Naive thymus-derived CD8-positive, alpha-beta T cell (primary cell): ENCODE data around the gene KLK2. TPM values are rescaled to one million over a fixed set of nuclear protein-coding genes. Genes with fewer than 3 reads are reported as not detected.
A peak's percentile ranks its signal among the peaks of the same experiment; 100 is the strongest.

Experiments used
- ATAC-seq, 2 donors: fragments of 150-1000 bp; cut with Tn5 transposase in 1 of 2; sonication (Bioruptor Pico), chemical (Tn5 transposase) in 1 of 2; 1 replicate in 1 of 2; 2 replicates in 1 of 2; pipeline ENCODE4 v1.10.0; 2021; ENCODE audit warnings: mild to moderate bottlenecking in 2 of 2, moderate library complexity in 2 of 2
- POLR2A ChIA-PET: fragments of 350-600 bp; sonication (Branson Sonifier 250); formaldehyde crosslinking; loops from one replicate; lab custom pipeline; 2021; ENCODE audit warnings: antibody characterized with exemption; lab: Charles Lee
- DNase-seq, 10 donors: peaks; one replicate each; pipeline versions ENCODE4 v3.0.0 to v3.0.0-alpha.2; 2020 to 2022
- H3K27ac Mint-ChIP-seq, 10 donors: one replicate each; pipeline ENCODE4 v1.8.0; 2020 to 2022; ENCODE audit warnings: mild to moderate bottlenecking in 10 of 10, mixed read lengths in 10 of 10, moderate library complexity in 4 of 10, inconsistent platforms in 1 of 10
- H3K27me3 Mint-ChIP-seq, 5 donors: one replicate each; pipeline ENCODE4 v1.8.0; 2021 to 2022; ENCODE audit warnings: mixed read lengths in 5 of 5
- H3K36me3 Mint-ChIP-seq, 3 donors: one replicate each; pipeline ENCODE4 v1.8.0; 2020 to 2022; ENCODE audit warnings: mixed read lengths in 3 of 3, mild to moderate bottlenecking in 2 of 3, inconsistent platforms in 1 of 3
- H3K4me1 Mint-ChIP-seq, 4 donors: one replicate each; pipeline ENCODE4 v1.8.0; 2021 to 2022; ENCODE audit warnings: mixed read lengths in 4 of 4
- H3K4me3 Mint-ChIP-seq, 10 donors: one replicate each; pipeline ENCODE4 v1.8.0; 2020 to 2022; ENCODE audit warnings: mild to moderate bottlenecking in 10 of 10, mixed read lengths in 10 of 10, moderate library complexity in 6 of 10, inconsistent platforms in 1 of 10
- H3K9me3 Mint-ChIP-seq, 9 donors: one replicate each; pipeline ENCODE4 v1.8.0; 2020 to 2022; ENCODE audit warnings: mixed read lengths in 9 of 9, mild to moderate bottlenecking in 3 of 9, inconsistent platforms in 1 of 9, moderate library complexity in 1 of 9
- polyA plus RNA-seq, 3 donors: library from polyadenylated mRNA; unstranded; fragments of 300-500 nt; fragmentation: Illumina TruSeq; gene quantifications; one replicate each; pipeline ENCODE4 v1.2.3, GENCODE V29; 2021
- total RNA-seq, 8 experiments: library from RNA in 2 of 8; stranded (reverse) in 2 of 8; gene quantifications; one replicate each; pipeline ENCODE4 v1.2.3 and lab custom pipeline; 2021 to 2026

KLK2 gene
- total and polyA plus RNA-seq, 5 experiments from 2014 or later, result not detected

- Mint-ChIP-seq H3K27ac (no peak overlapping the region), H3K36me3 (no peaks in the 10 kb centered on the region), H3K4me3 (no peak overlapping the region), H3K4me1 (peaks cover 5 to 9% (median 7%) of the 10 kb centered on the region in 4 donors), H3K27me3 (peaks cover 28 to 41% (median 37%) of the 10 kb centered on the region in 5 donors), H3K9me3 (no peaks in the 10 kb centered on the region)
- ATAC-seq (peak; percentile 94 to 100), DNase-seq (peak; percentile 56 to 86 (median 71))
- POLR2A ChIA-PET, result interaction anchor here (0.7 kb wide), 1 partner anchor 565 kb away, joined by 3 read pairs; no protein-coding TSS in a partner anchor
Observed at GRCh38 chr19:50922317-50922853, 49.1 kb downstream of the KLK2 start.

- H3K9me3 Mint-ChIP-seq, result no peaks in the 10 kb centered on the region
- peaks cover 27 to 37% (median 29%) of the 10 kb centered on the region in 5 donors for H3K27me3 Mint-ChIP-seq
- H3K36me3 Mint-ChIP-seq, result no peaks in the 10 kb centered on the region
- no peak for ATAC-seq
- H3K4me3 Mint-ChIP-seq, result no peak overlapping the region
- POLR2A ChIA-PET, result interaction anchor here (0.7 kb wide), 1 partner anchor 413 kb away, joined by 3 read pairs; no protein-coding TSS in a partner anchor
- H3K4me1 Mint-ChIP-seq, result peaks cover 5 to 9% (median 7%) of the 10 kb centered on the region in 4 donors
- H3K27ac Mint-ChIP-seq, result no peak overlapping the region
- DNase-seq, result no peak
Observed at GRCh38 chr19:50924586-50924985, 51.3 kb downstream of the KLK2 start.

GRCh38 chr19:50925734-50926133, 52.5 kb downstream of the KLK2 start:
- peaks cover 21 to 36% (median 26%) of the 10 kb centered on the region in 5 donors for H3K27me3 Mint-ChIP-seq
- DNase-seq (no peak), ATAC-seq (no peak)
- H3K4me3 Mint-ChIP-seq, result no peak overlapping the region
- H3K9me3 Mint-ChIP-seq, result no peaks in the 10 kb centered on the region
- H3K27ac Mint-ChIP-seq, result no peak overlapping the region
- H3K36me3 Mint-ChIP-seq, result no peaks in the 10 kb centered on the region
- H3K4me1 Mint-ChIP-seq, result peaks cover 7 to 15% (median 7%) of the 10 kb centered on the region in 4 donors
- POLR2A ChIA-PET, result no interaction called here

- peaks cover 7 to 15% (median 8%) of the 10 kb centered on the region in 4 donors for H3K4me1 Mint-ChIP-seq
- H3K9me3 Mint-ChIP-seq, result no peaks in the 10 kb centered on the region
- H3K27ac Mint-ChIP-seq, result no peak overlapping the region
- H3K27me3 Mint-ChIP-seq, result peaks cover 24 to 36% (median 26%) of the 10 kb centered on the region in 5 donors
- no peak overlapping the region for H3K4me3 Mint-ChIP-seq
- ATAC-seq, result no peak
- POLR2A ChIA-PET, result no interaction called here
- no peaks in the 10 kb centered on the region for H3K36me3 Mint-ChIP-seq
- DNase-seq, result no peak
Observed at GRCh38 chr19:50926144-50926543, 52.9 kb downstream of the KLK2 start.

GRCh38 chr19:50928831-50929230, 55.6 kb downstream of the KLK2 start:
- H3K4me1 Mint-ChIP-seq, result peaks cover 0 to 5% (median 3%) of the 10 kb centered on the region in 4 donors
- no peak overlapping the region for H3K4me3 Mint-ChIP-seq
- no peaks in the 10 kb centered on the region for H3K9me3 Mint-ChIP-seq
- H3K36me3 Mint-ChIP-seq, result no peaks in the 10 kb centered on the region
- POLR2A ChIA-PET, result no interaction called here
- ATAC-seq (no peak), DNase-seq (no peak)
- H3K27ac Mint-ChIP-seq, result no peak overlapping the region
- peaks cover 25 to 41% (median 32%) of the 10 kb centered on the region in 5 donors for H3K27me3 Mint-ChIP-seq

Other genes starting within 250 kb of the KLK2 start
- 1 to 10 TPM; 2.7 TPM for gene SYT3, start 233.6 kb upstream of the KLK2 start, total RNA-seq
- 1 to 10 TPM in 1 of 3 donors, under 1 TPM in 2; 0.51 to 1.7 (median 0.51) TPM for gene SYT3, start 233.6 kb upstream of the KLK2 start, polyA plus RNA-seq
- gene C19orf81, start 224.0 kb upstream of the KLK2 start, total RNA-seq, result 1 to 10 TPM; 1.9 to 2.4 TPM
- gene C19orf81, start 224.0 kb upstream of the KLK2 start, polyA plus RNA-seq, result 1 to 10 TPM; 1.2 to 5.3 (median 1.8) TPM
- under 1 TPM; 0.26 to 0.30 TPM for gene SHANK1, start 153.6 kb upstream of the KLK2 start, total RNA-seq
- under 1 TPM in 2 of 3 donors, not detected in 1; 0.43 to 0.96 TPM for gene SHANK1, start 153.6 kb upstream of the KLK2 start, polyA plus RNA-seq
- gene CLEC11A, start 150.1 kb upstream of the KLK2 start, total RNA-seq, result 10 to 100 TPM; 12.4 to 14.0 TPM
- 10 to 100 TPM in 2 of 3 donors, 1 to 10 TPM in 1; 9.4 to 15.8 (median 11.1) TPM for gene CLEC11A, start 150.1 kb upstream of the KLK2 start, polyA plus RNA-seq
- gene GPR32, start 103.0 kb upstream of the KLK2 start, total RNA-seq, result not detected
- not detected for gene GPR32, start 103.0 kb upstream of the KLK2 start, polyA plus RNA-seq
- gene ACP4, start 83.0 kb upstream of the KLK2 start, total RNA-seq, result not detected
- under 1 TPM in 1 of 3 donors, not detected in 2; 0.14 TPM for gene ACP4, start 83.0 kb upstream of the KLK2 start, polyA plus RNA-seq
- not detected for gene KLK1, start 49.7 kb upstream of the KLK2 start, total RNA-seq
- gene KLK1, start 49.7 kb upstream of the KLK2 start, polyA plus RNA-seq, result not detected
- gene KLK15, start 39.9 kb upstream of the KLK2 start, total RNA-seq, result not detected
- not detected for gene KLK15, start 39.9 kb upstream of the KLK2 start, polyA plus RNA-seq
- gene KLK3, start 18.5 kb upstream of the KLK2 start, total RNA-seq, result not detected
- not detected for gene KLK3, start 18.5 kb upstream of the KLK2 start, polyA plus RNA-seq
- gene KLK4, start 38.0 kb downstream of the KLK2 start, total RNA-seq, result not detected
- not detected for gene KLK4, start 38.0 kb downstream of the KLK2 start, polyA plus RNA-seq
- not detected for gene KLK5, start 79.6 kb downstream of the KLK2 start, total RNA-seq
- not detected for gene KLK5, start 79.6 kb downstream of the KLK2 start, polyA plus RNA-seq
- not detected for gene KLK6, start 96.2 kb downstream of the KLK2 start, total RNA-seq
- gene KLK6, start 96.2 kb downstream of the KLK2 start, polyA plus RNA-seq, result not detected
- not detected for gene KLK7, start 110.5 kb downstream of the KLK2 start, total RNA-seq
- not detected for gene KLK7, start 110.5 kb downstream of the KLK2 start, polyA plus RNA-seq
- gene KLK8, start 128.2 kb downstream of the KLK2 start, total RNA-seq, result not detected
- gene KLK8, start 128.2 kb downstream of the KLK2 start, polyA plus RNA-seq, result not detected
- gene KLK10, start 146.3 kb downstream of the KLK2 start, total RNA-seq, result not detected
- gene KLK10, start 146.3 kb downstream of the KLK2 start, polyA plus RNA-seq, result not detected
- not detected for gene KLK11, start 153.2 kb downstream of the KLK2 start, total RNA-seq
- gene KLK11, start 153.2 kb downstream of the KLK2 start, polyA plus RNA-seq, result not detected
- not detected for gene KLK12, start 161.6 kb downstream of the KLK2 start, total RNA-seq
- not detected for gene KLK12, start 161.6 kb downstream of the KLK2 start, polyA plus RNA-seq
- not detected for gene KLK13, start 191.7 kb downstream of the KLK2 start, total RNA-seq
- gene KLK13, start 191.7 kb downstream of the KLK2 start, polyA plus RNA-seq, result not detected
- gene KLK14, start 209.4 kb downstream of the KLK2 start, total RNA-seq, result 1 to 10 TPM; 1.1 to 1.5 TPM
- gene KLK14, start 209.4 kb downstream of the KLK2 start, polyA plus RNA-seq, result not detected
- 10 to 100 TPM in 1 of 2 experiments, 1 to 10 TPM in 1; 10.0 to 10.3 TPM for gene CTU1, start 235.0 kb downstream of the KLK2 start, total RNA-seq
- 1 to 10 TPM; 2.4 to 9.3 (median 5.4) TPM for gene CTU1, start 235.0 kb downstream of the KLK2 start, polyA plus RNA-seq